ENCODE measurements around the gene CORIN. TPM values are rescaled to one million over a fixed set of nuclear protein-coding genes. Genes with fewer than 3 reads are reported as not detected.
A peak's percentile ranks its signal among the peaks of the same experiment; 100 is the strongest.
"Not testable (repeated sequence)": the region's sequence is repeated elsewhere in the genome, so short reads cannot be mapped to it uniquely, and the experiment has no call there.

CORIN gene
- total RNA-seq, 8 experiments from 2014 or later, result 0.25 to 1.5 (median 0.69) TPM

DNA sequence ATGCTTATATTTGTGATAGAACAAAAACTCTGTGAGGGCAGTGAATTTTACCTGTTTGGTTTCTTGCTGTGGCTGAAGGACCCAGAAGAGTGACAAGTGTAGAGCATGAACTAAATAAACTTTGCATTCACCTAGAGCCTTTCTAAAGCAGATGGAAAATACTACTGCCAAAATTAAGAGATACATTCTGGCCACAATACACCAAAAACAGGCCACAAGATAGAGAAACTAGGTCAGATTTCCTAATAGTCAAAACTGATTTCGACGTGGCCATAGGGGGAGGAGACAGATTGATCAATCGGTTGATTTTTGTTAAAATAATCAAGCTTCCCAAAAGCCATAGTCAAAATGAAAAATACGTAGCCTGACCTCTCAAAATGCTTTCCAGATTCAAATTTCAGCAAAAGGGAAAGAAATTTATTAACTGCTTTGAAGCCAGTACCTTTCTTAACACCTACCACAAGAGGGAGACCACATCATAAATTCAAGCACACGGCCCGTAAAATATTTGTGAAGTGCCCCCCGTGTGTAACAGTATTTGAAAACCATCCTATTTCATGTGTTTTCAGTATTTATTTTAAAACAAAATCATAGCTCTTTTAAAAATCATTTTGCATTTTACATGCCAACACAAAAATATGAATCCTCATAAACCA, 132.4 kb downstream of the CORIN start:
- Histone ChIP-seq H3K27ac (no peak overlapping the region), H3K4me3 (no peak overlapping the region), H3K4me1 (replicated peaks in 1 of 2) (peaks cover 0 to 7% of the 10 kb centered on the region in 2 donors)
- ATAC-seq (replicated peaks in 6 of 8), result peak in 1 of 8 experiments; percentile 30
- in situ Hi-C loops (cut with MboI; ENCODE audit: low pct_unique_long_range_greater_than_20kb in 2 of 9, low sequenced_read_pairs in 9 of 9, unreplicated experiment in 9 of 9), result loop anchor here in 1 of 9 experiments (5.0 kb wide), 1 partner anchor 132 kb away; the partner anchor contains the start of gene CORIN
- WGBS, 10 experiments, result 7 to 88% (median 52%) methylated on average over 1 to 7 of the region's 7 CpGs

DNA sequence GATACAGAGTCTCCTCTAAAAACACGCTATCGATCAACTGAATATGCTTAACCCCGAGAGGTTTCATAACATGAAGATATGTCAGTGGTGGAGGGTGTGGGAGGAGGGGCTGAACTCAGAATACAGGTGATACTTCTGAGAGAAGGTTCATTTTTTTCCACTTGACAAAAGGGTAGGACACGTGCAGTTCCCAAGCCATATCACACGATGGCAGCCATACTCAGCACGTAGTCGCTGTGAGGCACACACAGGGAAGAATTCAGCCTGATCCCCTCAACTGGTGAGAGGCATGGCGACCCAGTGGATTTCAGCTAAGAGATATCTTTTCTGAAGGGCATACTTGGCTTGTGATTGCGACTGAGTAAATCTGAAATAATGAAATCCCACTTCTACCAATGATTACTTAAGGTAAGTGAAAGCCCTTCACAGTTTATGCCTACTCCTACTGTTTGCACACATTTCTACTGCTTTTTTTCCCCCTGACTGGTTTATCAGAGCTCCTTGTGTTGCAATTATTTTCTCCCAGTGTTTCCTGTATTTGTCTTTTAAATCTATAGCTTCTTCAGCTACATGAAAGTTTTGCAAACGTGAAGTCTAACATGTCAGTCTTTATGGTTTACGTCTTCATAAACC, 133.1 kb downstream of the CORIN start:
- Histone ChIP-seq H3K4me3 (no peak overlapping the region), H3K27ac (no peak overlapping the region), H3K4me1 (replicated peaks in 1 of 2) (peaks cover 0 to 7% of the 10 kb centered on the region in 2 donors)
- in situ Hi-C loops (cut with MboI; ENCODE audit: low pct_unique_long_range_greater_than_20kb in 2 of 9, low sequenced_read_pairs in 9 of 9, unreplicated experiment in 9 of 9), result loop anchor here in 1 of 9 experiments (5.0 kb wide), 1 partner anchor 132 kb away; the partner anchor contains the start of gene CORIN
- peak; percentile 53 to 87 (median 77) for ATAC-seq (replicated peaks in 6 of 8)
- 0 to 79% (median 35%) methylated on average over 1 to 9 of the region's 11 CpGs for WGBS, 10 experiments

DNA sequence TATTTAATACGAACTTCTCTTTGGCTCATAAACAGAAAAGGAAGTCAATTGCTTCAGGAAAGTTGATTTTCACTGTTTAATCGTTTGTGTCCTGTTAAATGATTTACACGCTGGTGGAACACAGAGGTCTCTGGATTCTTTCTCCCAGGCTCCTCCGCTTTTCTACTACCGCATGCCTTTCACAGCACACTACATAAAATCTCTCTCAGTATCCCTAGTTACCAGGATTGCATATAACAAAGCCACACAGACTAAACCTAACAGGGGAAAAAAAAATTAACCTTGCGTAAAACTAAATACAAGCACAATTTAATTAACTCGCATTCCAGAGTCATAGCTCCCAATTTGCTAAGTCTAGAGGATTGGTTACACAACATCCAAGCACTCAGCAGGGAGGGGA, 133.9 kb downstream of the CORIN start:
- Histone ChIP-seq H3K4me3 (no peak overlapping the region), H3K27ac (no peak overlapping the region), H3K4me1 (replicated peaks in 1 of 2) (peaks cover 0 to 7% of the 10 kb centered on the region in 2 donors)
- in situ Hi-C loops (cut with MboI; ENCODE audit: low pct_unique_long_range_greater_than_20kb in 2 of 9, low sequenced_read_pairs in 9 of 9, unreplicated experiment in 9 of 9), result no loop called here
- WGBS, 10 experiments, result 4 to 77% (median 60%) methylated on average over 2 to 7 of the region's 7 CpGs
- ATAC-seq (replicated peaks in 6 of 8), result peak in 4 of 8 experiments; percentile 33 to 95 (median 79)

DNA sequence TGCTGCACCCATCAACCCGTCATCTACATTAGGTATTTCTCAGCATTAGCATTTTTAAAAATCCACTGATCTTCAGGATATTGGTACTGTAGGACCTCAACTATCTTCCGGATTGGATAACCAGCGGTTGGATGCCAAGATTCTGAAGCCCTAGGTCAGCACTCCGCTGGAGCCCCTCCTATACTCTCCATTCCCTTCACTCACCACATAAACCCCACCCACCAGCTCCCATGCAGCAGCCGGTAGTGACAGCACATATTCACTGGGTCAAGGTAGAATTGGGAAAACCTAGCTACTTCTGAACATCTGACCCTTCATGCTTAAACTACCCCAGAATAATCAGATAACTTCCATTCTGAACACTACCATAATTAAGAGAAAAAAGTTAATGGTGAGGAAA, 134.9 kb downstream of the CORIN start:
- 20 to 100% (median 75%) methylated on average over 1 to 5 of the region's 5 CpGs for WGBS, 10 experiments
- H3K4me3 ChIP-seq, result no peak overlapping the region
- in situ Hi-C loops (cut with MboI; ENCODE audit: low pct_unique_long_range_greater_than_20kb in 2 of 9, low sequenced_read_pairs in 9 of 9, unreplicated experiment in 9 of 9), result no loop called here
- ATAC-seq (replicated peaks in 6 of 8), result no peak
- peaks cover 0 to 7% of the 10 kb centered on the region in 2 donors for H3K4me1 ChIP-seq (replicated peaks in 1 of 2)
- no peak overlapping the region for H3K27ac ChIP-seq

DNA sequence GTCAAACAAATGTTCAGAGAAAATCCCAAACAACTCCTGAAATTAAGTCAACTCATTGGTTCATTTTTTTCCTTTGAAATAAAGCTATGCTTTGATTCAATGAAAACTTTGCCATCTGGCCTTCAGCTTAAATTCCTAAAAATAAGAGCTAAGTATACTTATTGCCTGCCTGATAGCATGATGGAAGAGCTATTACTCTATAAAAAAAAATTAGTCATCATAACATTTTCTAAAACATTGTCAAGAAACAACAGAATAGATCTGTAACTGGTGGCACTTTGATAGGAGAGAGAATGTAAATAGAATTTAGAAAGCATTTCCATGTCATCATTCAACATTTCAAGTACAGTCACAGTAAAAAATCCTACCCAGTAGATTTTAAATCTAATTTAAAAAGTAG, 136.6 kb downstream of the CORIN start:
- ATAC-seq (replicated peaks in 6 of 8), result no peak
- H3K4me1 ChIP-seq (replicated peaks in 1 of 2), result peaks cover 0 to 7% of the 10 kb centered on the region in 2 donors
- H3K4me3 ChIP-seq, result no peak overlapping the region
- H3K27ac ChIP-seq, result no peak overlapping the region
- in situ Hi-C loops (cut with MboI; ENCODE audit: low pct_unique_long_range_greater_than_20kb in 2 of 9, low sequenced_read_pairs in 9 of 9, unreplicated experiment in 9 of 9), result no loop called here

DNA sequence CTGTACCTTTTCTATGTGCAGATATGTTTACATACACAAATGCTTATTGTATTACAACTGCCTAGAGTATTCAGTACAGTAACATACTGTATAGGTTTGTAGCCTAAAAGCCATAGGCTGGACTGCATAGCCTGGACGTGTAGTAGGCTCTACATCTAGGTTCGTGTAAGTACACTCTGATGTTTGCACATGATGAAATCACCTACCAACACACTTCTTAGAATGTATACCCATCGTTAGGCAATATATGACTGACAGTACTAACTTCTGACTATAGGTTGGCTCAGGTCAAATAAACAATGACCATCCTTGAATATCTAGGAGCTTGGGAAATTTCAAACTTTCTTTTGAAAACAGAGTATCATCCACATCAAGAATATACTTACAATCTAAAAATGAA, 139.0 kb downstream of the CORIN start:
- no peak overlapping the region for H3K27ac ChIP-seq
- H3K4me3 ChIP-seq, result no peak overlapping the region
- 0 to 100% (median 72%) methylated on average over 1 to 3 of the region's 3 CpGs; no CpG with 5 or more reads in 4 of the 10 experiments for WGBS, 10 experiments
- ATAC-seq (replicated peaks in 6 of 8), result no peak
- H3K4me1 ChIP-seq (replicated peaks in 1 of 2), result no peaks in the 10 kb centered on the region
- in situ Hi-C loops (cut with MboI; ENCODE audit: low pct_unique_long_range_greater_than_20kb in 2 of 9, low sequenced_read_pairs in 9 of 9, unreplicated experiment in 9 of 9), result loop anchor here in 2 of 9 experiments (25.0 kb wide), 1 partner anchor 238 kb away; no protein-coding TSS in a partner anchor

DNA sequence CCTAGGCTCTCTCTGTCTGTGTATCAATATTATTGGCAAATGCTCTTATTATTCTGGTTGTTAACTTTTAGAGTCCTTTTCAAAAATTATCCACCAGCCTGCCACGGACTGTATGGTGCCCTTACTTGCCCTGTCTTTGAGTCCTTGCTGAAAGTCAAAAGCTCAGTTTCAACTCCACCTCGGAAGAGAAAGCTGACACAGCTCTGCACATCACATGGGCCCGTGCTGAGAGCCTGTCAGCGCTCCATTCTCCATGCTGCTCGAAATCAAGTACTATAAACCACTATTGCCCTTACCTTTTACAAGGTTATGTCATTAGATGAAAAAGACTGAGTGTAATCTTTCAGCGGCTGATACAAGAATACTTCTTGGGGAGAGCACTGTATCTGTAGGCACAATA, 141.0 kb downstream of the CORIN start:
- H3K27ac ChIP-seq, result no peak overlapping the region
- WGBS, 10 experiments, result 23 to 100% (median 85%) methylated on average over 1 to 6 of the region's 6 CpGs; no CpG with 5 or more reads in 1 of the 10 experiments
- H3K4me1 ChIP-seq (replicated peaks in 1 of 2), result no peaks in the 10 kb centered on the region
- in situ Hi-C loops (cut with MboI; ENCODE audit: low pct_unique_long_range_greater_than_20kb in 2 of 9, low sequenced_read_pairs in 9 of 9, unreplicated experiment in 9 of 9), result loop anchor here in 2 of 9 experiments (25.0 kb wide), 1 partner anchor 240 kb away; no protein-coding TSS in a partner anchor
- no peak for ATAC-seq (replicated peaks in 6 of 8)
- H3K4me3 ChIP-seq, result no peak overlapping the region

DNA sequence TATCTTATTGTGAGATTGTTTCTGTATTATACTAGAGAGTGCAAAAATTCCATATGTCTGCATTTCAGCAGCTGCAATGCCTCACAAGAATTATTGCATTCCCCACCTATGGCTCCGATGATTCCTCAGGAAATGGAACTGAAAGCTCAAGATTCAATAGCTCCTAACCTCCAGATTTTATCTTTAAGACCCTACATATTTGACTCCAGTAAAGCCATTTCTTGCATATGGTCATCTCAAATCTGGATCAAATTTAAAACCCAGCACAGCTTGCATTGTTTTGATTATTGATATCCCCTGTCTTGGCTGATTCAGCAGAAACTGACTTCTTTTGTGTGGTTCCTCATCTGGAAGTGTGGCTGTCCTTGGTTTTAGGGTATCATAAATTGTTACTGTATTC, 142.6 kb downstream of the CORIN start:
- in situ Hi-C loops (cut with MboI; ENCODE audit: low pct_unique_long_range_greater_than_20kb in 2 of 9, low sequenced_read_pairs in 9 of 9, unreplicated experiment in 9 of 9), result loop anchor here in 2 of 9 experiments (25.0 kb wide), 1 partner anchor 242 kb away; no protein-coding TSS in a partner anchor
- Histone ChIP-seq H3K4me3 (no peak overlapping the region), H3K27ac (no peak overlapping the region), H3K4me1 (replicated peaks in 1 of 2) (no peaks in the 10 kb centered on the region)
- ATAC-seq (replicated peaks in 6 of 8), result no peak
- WGBS, 10 experiments, result 0 to 100% (median 83%) methylated on average over 1 of the region's 1 CpG; no CpG with 5 or more reads in 4 of the 10 experiments

DNA sequence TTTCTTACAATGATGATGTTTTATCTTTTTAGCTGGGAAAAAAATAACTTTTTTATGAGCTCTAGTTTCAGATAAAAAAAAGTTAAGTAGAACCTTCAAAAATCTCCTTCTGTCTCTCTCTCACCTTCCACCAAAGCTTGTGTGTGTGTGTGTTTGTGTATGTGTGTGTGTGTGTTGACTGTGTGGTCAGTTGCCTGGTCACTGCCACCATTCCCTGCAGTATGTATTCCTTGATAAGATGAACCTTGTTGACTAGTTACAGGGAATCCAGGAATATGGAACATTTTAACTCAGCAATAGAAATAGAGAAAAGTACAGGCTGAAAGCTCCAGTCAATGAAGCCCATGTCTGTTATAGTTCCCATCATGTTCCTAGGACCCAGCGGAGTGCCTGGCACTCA, 143.5 kb downstream of the CORIN start:
- 71 to 100% (median 100%) methylated on average over 1 of the region's 1 CpG; no CpG with 5 or more reads in 5 of the 10 experiments for WGBS, 10 experiments
- Histone ChIP-seq H3K4me3 (no peak overlapping the region), H3K4me1 (replicated peaks in 1 of 2) (no peaks in the 10 kb centered on the region), H3K27ac (no peak overlapping the region)
- ATAC-seq (replicated peaks in 6 of 8), result no peak
- in situ Hi-C loops (cut with MboI; ENCODE audit: low pct_unique_long_range_greater_than_20kb in 2 of 9, low sequenced_read_pairs in 9 of 9, unreplicated experiment in 9 of 9), result loop anchor here in 2 of 9 experiments (25.0 kb wide), 1 partner anchor 243 kb away; no protein-coding TSS in a partner anchor

DNA sequence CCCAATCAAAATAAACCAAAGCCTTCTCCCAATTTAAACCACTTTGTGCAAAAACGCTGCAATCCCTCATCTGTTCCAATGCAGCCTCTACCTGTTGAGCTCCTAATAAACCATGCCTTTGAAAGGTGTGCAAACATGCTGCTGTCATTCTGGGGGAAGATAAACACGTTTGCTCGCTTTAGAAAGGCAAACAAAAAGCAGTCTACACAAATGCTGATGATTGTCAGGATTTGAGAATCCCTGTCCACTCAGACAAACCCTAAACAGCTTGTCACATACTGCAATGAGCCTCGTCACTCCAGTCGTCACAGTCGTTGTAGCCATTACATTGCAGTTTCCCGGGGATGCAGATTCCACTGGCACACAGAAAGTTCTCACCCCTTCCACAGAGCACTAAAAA, 145.2 kb downstream of the CORIN start:
- H3K27ac ChIP-seq, result no peak overlapping the region
- peak in 2 of 8 experiments; percentile 24 to 71 for ATAC-seq (replicated peaks in 6 of 8)
- 45 to 86% (median 72%) methylated on average over 1 to 7 of the region's 7 CpGs; no CpG with 5 or more reads in 1 of the 10 experiments for WGBS, 10 experiments
- H3K4me3 ChIP-seq, result no peak overlapping the region
- H3K4me1 ChIP-seq (replicated peaks in 1 of 2), result no peaks in the 10 kb centered on the region
- in situ Hi-C loops (cut with MboI; ENCODE audit: low pct_unique_long_range_greater_than_20kb in 2 of 9, low sequenced_read_pairs in 9 of 9, unreplicated experiment in 9 of 9), result loop anchor here in 2 of 9 experiments (25.0 kb wide), 1 partner anchor 245 kb away; no protein-coding TSS in a partner anchor

DNA sequence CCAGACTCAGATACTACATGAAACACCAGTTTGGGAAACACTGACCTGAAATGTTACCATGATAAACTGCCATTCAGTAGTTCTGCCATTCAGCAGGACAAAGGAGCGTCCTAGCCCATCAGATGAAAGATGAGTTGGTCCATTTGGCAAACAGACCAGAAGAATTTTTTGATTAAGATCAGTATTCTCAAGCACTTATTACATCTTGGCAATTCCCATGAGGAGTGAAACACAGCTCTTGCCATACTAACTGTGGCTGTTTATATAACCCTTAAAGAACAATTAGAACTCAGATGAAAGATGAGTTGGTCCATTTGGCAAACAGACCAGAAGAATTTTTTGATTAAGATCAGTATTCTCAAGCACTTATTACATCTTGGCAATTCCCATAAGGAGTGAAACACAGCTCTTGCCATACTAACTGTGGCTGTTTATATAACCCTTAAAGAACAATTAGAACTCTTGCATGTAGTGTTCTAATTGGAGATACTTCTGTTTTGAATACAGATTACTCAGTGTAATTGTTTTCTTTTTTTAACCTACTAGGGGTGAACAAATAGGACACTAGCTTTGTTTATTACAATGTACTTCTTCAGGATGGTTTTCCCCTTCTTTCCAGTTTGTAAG, 146.0 kb downstream of the CORIN start:
- WGBS, 10 experiments, result 17 to 100% (median 80%) methylated on average over 1 of the region's 1 CpG; no CpG with 5 or more reads in 3 of the 10 experiments
- ATAC-seq (replicated peaks in 6 of 8), result not testable (repeated sequence)
- in situ Hi-C loops (cut with MboI; ENCODE audit: low pct_unique_long_range_greater_than_20kb in 2 of 9, low sequenced_read_pairs in 9 of 9, unreplicated experiment in 9 of 9), result loop anchor here in 2 of 9 experiments (25.0 kb wide), 1 partner anchor 245 kb away; no protein-coding TSS in a partner anchor

DNA sequence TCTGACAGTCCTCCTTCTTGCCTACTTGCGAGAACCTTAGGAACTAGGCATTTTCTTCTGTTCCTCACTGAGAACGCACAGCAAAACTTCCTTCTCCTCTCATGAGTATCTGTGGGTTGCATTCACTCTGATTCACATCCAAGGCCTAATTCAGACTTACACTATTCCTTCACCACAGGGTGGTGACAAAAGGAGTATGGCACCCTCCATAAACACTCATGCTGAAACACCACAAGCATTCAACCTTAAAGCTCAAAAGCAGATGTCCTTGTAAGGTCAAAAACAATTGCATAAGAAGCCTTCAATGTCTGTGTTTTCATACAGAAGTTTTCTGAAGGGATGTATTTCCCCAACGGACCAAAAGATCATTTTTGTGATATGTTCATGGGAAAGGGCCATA, 147.3 kb downstream of the CORIN start:
- in situ Hi-C loops (cut with MboI; ENCODE audit: low pct_unique_long_range_greater_than_20kb in 2 of 9, low sequenced_read_pairs in 9 of 9, unreplicated experiment in 9 of 9), result loop anchor here in 2 of 9 experiments (25.0 kb wide), 1 partner anchor 247 kb away; no protein-coding TSS in a partner anchor
- Histone ChIP-seq H3K4me3 (no peak overlapping the region), H3K27ac (no peak overlapping the region), H3K4me1 (replicated peaks in 1 of 2) (no peaks in the 10 kb centered on the region)
- 58 to 100% (median 81%) methylated on average over 1 to 3 of the region's 3 CpGs for WGBS, 10 experiments
- no peak for ATAC-seq (replicated peaks in 6 of 8)

More for the DNA sequence above, 146.0 kb downstream of the CORIN start:
- not testable (repeated sequence) for H3K4me1 ChIP-seq (replicated peaks in 1 of 2); H3K27ac ChIP-seq; H3K4me3 ChIP-seq
